Kidney (tissue), 14 donors: ENCODE results near the gene PRKN. TPM values are rescaled to one million over a fixed set of nuclear protein-coding genes. Genes with fewer than 3 reads are reported as not detected.

Experiments
- DNase-seq, 5 donors: peaks; one replicate each; pipeline ENCODE4 v3.0.0-alpha.2; 2013 to 2020
- FAIRE-seq: peaks from 2 replicates; lab custom pipeline; 2012; peaks lifted over from hg19 to GRCh38; lab: Jason Lieb, UNC
- H3K27ac ChIP-seq, 2 donors: one replicate each; pipeline ENCODE4 v1.7.0; 2013; ENCODE audit warnings: low read depth in 2 of 2, low read length in 2 of 2, inconsistent platforms in 1 of 2
- H3K27me3 ChIP-seq: one replicate; pipeline ENCODE4 v1.7.1; 2013; ENCODE audit warnings: low read length, inconsistent platforms; ENCODE audit not compliant: control insufficient read depth, insufficient read depth
- H3K36me3 ChIP-seq, 3 donors: one replicate each; pipeline versions ENCODE4 v1.7.0 to v1.7.1; 2013; ENCODE audit warnings: low read length in 3 of 3, control low read depth in 1 of 3, inconsistent platforms in 1 of 3; ENCODE audit not compliant: insufficient read depth in 3 of 3, control insufficient read depth in 2 of 3
- H3K4me1 ChIP-seq, 3 donors: one replicate each; pipeline versions ENCODE4 v1.7.0 to v1.7.1; 2013; ENCODE audit warnings: low read length in 3 of 3, inconsistent platforms in 1 of 3, low read depth in 1 of 3; ENCODE audit not compliant: control insufficient read depth in 2 of 3, insufficient read depth in 2 of 3
- H3K4me3 ChIP-seq, 3 donors: one replicate each; pipeline versions ENCODE4 v1.7.0 to v1.8.1; 2013; ENCODE audit warnings: low read length in 3 of 3, control low read depth in 1 of 3, inconsistent platforms in 1 of 3
- H3K9ac ChIP-seq, 3 donors: one replicate each; pipeline versions ENCODE4 v1.7.0 to v1.7.1; 2013; ENCODE audit warnings: low read length in 3 of 3, control low read depth in 1 of 3, inconsistent platforms in 1 of 3
- H3K9me3 ChIP-seq, 3 donors: one replicate each; pipeline versions ENCODE4 v1.7.0 to v1.7.1; 2013; ENCODE audit warnings: low read length in 3 of 3, control low read depth in 1 of 3, inconsistent platforms in 1 of 3; ENCODE audit not compliant: control insufficient read depth in 2 of 3, insufficient read depth in 1 of 3
- CTCF ChIP-seq: IDR thresholded peaks from 3 replicates; pipeline ENCODE4 v1.5.1; 2012; ENCODE audit warnings: mild to moderate bottlenecking, moderate library complexity, borderline replicate concordance; ENCODE audit not compliant: insufficient read depth; ENCODE audit errors: extremely low read depth
- intact Hi-C: fragments of 100-400 bp; cut with DNase I; formaldehyde crosslinking; loops from one replicate; pipeline ENCODE4 v1.11.1; 2022
- polyA plus RNA-seq: library from polyadenylated mRNA; stranded (reverse); fragments of 350-450 nt; fragmentation: Illumina TruSeq; extraction: RNeasy Lipid Tissue Mini Kit (QIAGEN cat#74804); gene quantifications from one replicate; pipeline ENCODE4 v1.2.3, GENCODE V29; 2014; ENCODE audit warnings: low read depth, low replicate concordance; ENCODE audit not compliant: insufficient read depth
- total RNA-seq: library from RNA; stranded (reverse); fragmentation: NEBNext Ultra II Directional; extraction: Animal tissue kit (Norgen Biotek cat#: 25700); gene quantifications from one replicate; pipeline ENCODE4 v1.2.1, GENCODE V29; 2021
- donor health status: control.
- donor health status: control.
- donor health status: control.
- donor health status: control.
- donor health status: control.
- donor health status: DM: yes; HTN: yes; CAD: no.
- donor health status: Normal renal cell carcinoma (clear cell type).

Gene PRKN
- total and polyA plus RNA-seq, 2 donors from 2014 or later = 8.6 to 10.4 TPM

GRCh38 chr6:161985876-161986423 lies 741.6 kb downstream of the PRKN start:
- intact Hi-C loops = no loop called here
- no peak for TF ChIP-seq CTCF

GRCh38 chr6:161984713-161985112 lies 742.9 kb downstream of the PRKN start:
- Histone ChIP-seq H3K27me3 (no peaks in the 10 kb centered on the region), H3K36me3 (no peaks in the 10 kb centered on the region), H3K27ac (no peak overlapping the region), H3K4me1 (no peaks in the 10 kb centered on the region), H3K9me3 (no peaks in the 10 kb centered on the region), H3K9ac (no peak overlapping the region), H3K4me3 (no peak overlapping the region)
- DNase-seq (no peak), FAIRE-seq (no peak)
- intact Hi-C loops = no loop called here
- TF ChIP-seq CTCF = no peak

More at GRCh38 chr6:161985876-161986423, 741.6 kb downstream of the PRKN start:
- H3K36me3 ChIP-seq = no peaks in the 10 kb centered on the region
- no peaks in the 10 kb centered on the region for H3K4me1 ChIP-seq
- no peak overlapping the region for H3K9ac ChIP-seq
- DNase-seq = peak in 2 of 5 donors; percentile 29 to 38
- H3K4me3 ChIP-seq = no peak overlapping the region
- no peaks in the 10 kb centered on the region for H3K27me3 ChIP-seq
- FAIRE-seq = no peak
- peaks cover 0 to 2% (median 0%) of the 10 kb centered on the region in 3 donors for H3K9me3 ChIP-seq
- H3K27ac ChIP-seq = no peak overlapping the region

- Histone ChIP-seq H3K27me3 (no peaks in the 10 kb centered on the region), H3K9me3 (no peaks in the 10 kb centered on the region), H3K4me1 (no peaks in the 10 kb centered on the region), H3K36me3 (no peaks in the 10 kb centered on the region), H3K9ac (no peak overlapping the region), H3K27ac (no peak overlapping the region), H3K4me3 (no peak overlapping the region)
- DNase-seq (no peak), FAIRE-seq (no peak)
- intact Hi-C loops = no loop called here
- no peak for TF ChIP-seq CTCF
These were observed 751.0 kb downstream of the PRKN start for GRCh38 chr6:161976553-161976952.

- FAIRE-seq (no peak), DNase-seq (no peak)
- intact Hi-C loops = no loop called here
- H3K27me3 ChIP-seq = no peaks in the 10 kb centered on the region
- no peaks in the 10 kb centered on the region for H3K9me3 ChIP-seq
- TF ChIP-seq CTCF = no peak
- no peak overlapping the region for H3K27ac ChIP-seq
- no peak overlapping the region for H3K4me3 ChIP-seq
- no peaks in the 10 kb centered on the region for H3K36me3 ChIP-seq
- H3K9ac ChIP-seq = no peak overlapping the region
- H3K4me1 ChIP-seq = no peaks in the 10 kb centered on the region
These were observed 754.5 kb downstream of the PRKN start for GRCh38 chr6:161973064-161973463.
